Embryonic facial prominence (tissue), 1 donor: ENCODE data around the gene HSPA12A.

ENCODE experiments used
- DNase-seq: peaks from one replicate; pipeline ENCODE4 v3.0.0-alpha.2; 2016; ENCODE audit errors: extremely low spot score

HSPA12A gene

GRCh38 chr10:116742367-116743265, at the start of gene HSPA12A:
Gene HSPA12A (minus strand): TSS chr10:116742566. CDS start chr10:116742469, 97 bp downstream.
- no peak for DNase-seq

DNA sequence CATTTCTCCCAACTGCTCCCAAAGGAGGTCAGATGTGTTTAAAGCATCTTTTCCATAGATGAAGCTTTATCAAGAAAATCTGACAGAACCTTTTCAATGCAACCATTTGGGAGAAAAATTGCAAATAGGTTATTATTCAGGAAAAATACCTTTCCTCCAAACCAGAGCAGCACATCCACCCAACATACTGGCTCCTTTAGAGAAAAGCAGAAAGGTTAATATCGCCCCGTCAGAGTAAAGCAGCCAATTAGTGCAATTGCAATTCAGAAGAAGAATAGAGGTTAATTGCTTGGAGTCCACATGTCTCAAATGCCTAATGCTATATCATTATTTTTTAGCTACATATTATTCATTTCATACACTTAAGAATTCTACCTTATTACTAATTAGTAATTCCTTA, 48.9 kb upstream of the HSPA12A start:
- no peak for DNase-seq

DNA sequence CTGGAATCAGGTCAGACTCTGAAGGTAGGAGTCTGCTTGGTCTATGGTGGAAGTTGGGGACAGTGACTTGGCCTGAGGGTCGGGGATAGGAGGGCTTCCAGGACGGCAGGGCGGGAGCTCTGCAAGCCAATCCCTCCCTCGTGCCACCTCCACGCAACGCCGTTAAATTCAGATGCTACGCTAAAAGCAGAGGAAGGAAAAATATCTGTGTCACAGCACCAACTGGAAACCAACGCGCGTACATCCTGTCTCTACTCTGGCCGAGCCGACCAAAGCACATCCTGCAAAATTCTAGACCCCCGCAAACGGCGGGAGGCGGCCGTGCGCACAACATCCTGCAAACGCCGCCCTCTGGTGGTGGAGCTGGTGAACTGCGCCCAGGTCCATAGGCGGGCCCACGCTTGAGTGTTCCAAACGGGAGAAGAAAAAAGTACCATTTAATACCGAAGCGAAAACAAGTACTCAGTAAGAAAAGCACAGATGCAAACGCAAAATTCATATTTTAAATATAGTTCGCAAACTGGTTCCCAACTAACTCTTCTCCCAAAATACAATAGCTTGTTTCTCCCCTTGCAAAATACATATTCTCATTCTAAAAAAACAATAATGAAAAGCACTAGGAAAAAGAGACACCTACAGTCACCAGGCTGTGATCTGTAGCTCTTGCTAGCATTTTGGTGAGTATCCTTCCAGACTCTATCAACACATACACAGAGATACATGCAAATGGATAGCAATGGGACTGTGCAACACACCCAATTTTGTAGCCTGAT, 45.7 kb upstream of the HSPA12A start:
- peak; percentile 39 for DNase-seq

- no peak for DNase-seq
Measured at GRCh38 chr10:116787053-116787659, 44.8 kb upstream of the HSPA12A start.

- no peak for DNase-seq
Measured at GRCh38 chr10:116785867-116786266, 43.5 kb upstream of the HSPA12A start.

GRCh38 chr10:116785282-116785681, 42.9 kb upstream of the HSPA12A start:
- no peak for DNase-seq

GRCh38 chr10:116784651-116785050, 42.3 kb upstream of the HSPA12A start:
- DNase-seq: no peak

GRCh38 chr10:116784035-116784434, 41.7 kb upstream of the HSPA12A start:
- DNase-seq: no peak

DNA sequence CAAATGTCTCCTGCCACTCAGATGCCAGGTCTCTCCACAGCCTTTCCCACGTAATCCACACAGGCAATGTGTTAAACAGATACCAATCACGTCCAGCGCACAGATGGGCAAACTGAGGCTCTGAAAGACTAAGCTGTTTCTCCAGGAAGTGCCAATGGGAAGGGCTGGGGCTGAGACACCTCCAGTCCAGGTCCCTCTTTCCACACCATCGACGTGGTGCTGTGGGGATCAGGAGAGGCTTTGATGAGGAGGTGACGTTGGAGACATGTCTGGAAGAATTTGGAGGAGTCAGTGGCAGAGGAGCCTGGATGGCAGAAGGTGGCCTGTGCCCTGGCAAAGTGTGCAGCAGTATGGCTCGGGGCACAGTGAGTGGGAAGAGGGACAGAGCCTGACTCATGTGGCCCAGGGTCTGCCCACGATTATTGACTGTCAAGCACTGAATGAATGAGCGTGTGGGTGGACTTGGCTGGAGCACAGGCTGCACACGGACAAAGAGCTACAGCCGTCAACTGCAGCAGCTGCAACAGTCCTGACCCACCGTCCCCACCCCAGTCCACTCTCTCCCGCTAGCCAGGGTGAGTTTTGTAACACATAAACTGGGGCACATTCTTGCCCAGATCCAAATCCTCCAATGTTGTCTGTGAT, 40.8 kb upstream of the HSPA12A start:
- DNase-seq: no peak

- no peak for DNase-seq
Measured at GRCh38 chr10:116781370-116781884, 39.1 kb upstream of the HSPA12A start.

DNA sequence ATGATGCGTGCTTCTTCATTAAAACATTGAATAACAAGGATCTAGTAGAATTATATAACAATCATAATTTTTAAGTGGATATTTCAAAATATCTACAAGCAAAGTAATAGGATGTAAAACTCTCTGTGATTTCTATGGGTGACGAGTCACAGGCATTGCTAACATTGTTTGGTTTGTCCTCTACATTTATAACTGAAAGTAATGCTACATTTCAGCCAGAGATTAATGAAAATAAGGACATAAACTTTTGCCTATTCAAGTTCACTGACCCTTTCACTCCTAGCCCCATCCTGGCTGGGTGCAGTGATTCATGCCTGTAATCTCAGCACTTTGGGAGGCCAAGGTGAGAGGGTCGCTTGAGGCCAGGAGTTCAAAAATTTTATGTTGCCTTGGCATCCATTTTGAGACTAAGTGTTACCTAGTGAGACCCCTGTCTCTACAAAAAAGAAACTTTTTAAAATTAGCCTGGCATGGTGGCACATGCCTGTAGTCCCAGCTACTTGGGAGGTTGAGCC, 38.4 kb upstream of the HSPA12A start:
- no peak for DNase-seq

GRCh38 chr10:116779076-116779687, 36.8 kb upstream of the HSPA12A start:
- DNase-seq: no peak

GRCh38 chr10:116777006-116777405, 34.6 kb upstream of the HSPA12A start:
- DNase-seq: no peak

DNA sequence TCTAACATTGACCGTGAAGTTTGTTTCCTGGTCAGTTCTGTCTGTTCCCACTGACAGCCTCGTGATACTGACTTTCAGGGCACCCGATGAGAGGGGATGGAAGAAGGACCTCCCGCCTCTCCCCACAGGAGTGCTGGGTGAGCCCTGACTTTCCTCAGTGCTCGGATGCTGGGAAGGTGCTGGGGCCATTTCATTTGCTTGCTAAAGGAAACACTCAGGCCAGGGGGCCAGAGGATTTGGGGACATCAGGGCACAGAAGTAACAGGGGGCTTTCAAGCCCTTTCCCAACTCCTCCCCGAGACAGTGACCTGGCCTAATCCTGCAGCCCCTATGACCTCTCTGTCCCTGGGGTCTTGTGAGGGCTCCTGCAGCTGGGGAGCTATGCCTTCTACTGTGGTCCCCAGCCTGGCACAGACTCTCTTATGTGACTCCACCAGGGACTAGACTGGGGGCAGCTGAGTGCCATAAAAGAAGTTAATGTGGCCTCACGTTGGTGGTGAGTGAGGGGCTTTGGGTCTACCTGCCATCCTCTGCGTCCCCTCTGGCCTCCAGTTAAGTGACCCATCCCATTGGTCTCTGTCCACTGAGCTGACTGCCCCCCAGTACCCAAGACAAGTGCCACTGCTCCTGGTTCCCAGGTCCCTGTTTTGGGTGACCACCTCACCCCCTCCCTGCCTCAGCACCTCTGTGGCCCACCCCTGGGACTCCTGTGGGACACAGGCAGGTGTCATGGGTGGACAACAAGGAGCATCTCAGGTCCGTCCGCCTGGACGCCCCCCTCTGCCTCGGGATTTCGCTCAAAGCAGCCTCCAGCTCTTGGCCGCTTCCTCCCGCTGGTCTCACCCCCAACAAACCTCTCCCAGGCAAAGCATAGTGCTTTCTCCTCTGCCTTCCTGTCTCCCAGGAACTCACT, 33.4 kb upstream of the HSPA12A start:
- DNase-seq: no peak

DNA sequence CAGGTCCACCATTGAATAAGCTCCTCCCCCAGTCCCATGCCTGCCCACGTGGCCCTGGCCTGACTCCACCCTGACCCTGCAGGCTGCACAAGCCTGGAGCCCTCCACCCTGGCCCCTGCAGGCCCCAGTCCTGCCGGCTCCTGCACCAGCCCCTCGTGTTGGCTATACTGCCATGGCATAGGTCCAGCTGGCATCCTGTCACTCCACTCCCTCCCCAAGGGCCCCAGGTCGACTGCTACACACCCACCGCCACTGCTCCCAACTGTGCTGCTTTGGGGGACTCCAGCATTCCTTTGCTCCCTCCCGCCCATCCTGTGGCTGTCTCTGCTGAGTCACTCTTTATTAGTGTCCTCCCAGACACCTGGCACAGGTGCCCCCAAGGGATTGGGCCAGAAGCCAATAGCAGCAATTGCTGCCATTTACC, 32.4 kb upstream of the HSPA12A start:
- DNase-seq: no peak

GRCh38 chr10:116772909-116773705, 30.7 kb upstream of the HSPA12A start:
- DNase-seq: no peak

- DNase-seq: no peak
Measured at GRCh38 chr10:116771959-116772585, 29.7 kb upstream of the HSPA12A start.

DNA sequence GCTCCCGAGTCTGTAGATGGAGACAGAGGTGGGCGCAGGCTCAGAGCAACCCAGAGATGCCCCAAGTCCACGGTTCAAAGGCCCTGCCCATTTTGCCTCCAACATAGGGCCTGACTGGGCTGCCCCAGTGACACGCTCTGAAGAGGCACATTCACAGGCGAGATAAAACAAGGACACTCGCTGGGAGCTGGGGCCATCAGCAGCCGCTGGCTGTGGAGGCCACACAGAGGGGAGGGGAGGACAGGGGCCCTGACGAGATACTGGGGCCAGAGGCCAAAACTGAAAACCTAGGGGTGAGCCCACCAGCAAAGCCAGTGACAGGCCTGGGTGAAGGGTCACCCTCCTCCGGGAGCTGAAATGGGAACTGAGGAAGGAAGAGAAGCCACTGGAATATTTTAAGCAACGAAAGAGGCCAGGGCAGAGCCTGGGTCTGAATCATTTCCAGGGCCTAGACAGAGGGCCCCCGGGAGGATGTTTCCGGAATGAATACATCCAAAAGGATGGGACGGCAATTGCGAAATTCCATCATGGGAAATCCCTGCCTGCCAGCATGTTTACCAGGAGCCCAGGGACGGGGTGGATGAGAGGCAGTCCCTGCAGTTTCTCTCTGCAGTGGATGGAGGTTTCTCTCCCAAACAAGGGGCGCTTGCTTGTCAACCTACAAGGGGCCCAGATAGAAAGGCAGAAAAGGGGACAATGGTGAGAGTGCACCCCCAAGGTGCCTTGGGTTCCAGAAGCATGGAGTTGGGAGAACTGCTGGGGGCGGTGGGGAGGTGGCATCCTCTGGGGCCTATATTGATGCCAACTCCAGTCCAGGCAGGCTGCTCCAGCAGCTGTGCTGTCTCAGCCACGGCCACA, 29.0 kb upstream of the HSPA12A start:
- no peak for DNase-seq
